ENCODE results near the gene FSTL5. TPM values are rescaled to one million over a fixed set of nuclear protein-coding genes. Genes with fewer than 3 reads are reported as not detected.
"Not testable (repeated sequence)": the region's sequence is repeated elsewhere in the genome, so short reads cannot be mapped to it uniquely, and the experiment has no call there.

Gene FSTL5
- total RNA-seq, 1 experiment from 2014 or later, result not detected

DNA sequence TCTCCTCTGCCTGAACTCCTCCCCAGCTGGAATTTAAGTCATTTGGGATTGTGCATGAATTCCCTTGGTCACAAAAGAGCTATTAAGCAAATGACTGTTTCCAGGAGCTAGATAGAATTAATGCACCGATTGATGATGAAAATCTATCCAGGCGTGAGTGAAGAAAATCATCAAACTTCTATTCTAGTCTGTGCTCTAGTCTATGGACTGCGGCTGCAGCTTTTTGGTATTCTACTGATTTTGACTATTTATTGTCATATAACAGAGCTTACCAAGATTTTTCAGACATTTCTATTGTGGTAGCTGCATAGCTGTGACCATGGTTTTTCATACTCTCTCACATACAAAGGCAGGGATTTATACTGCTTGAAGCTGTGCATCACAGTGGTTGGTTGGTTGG, 403.8 kb downstream of the FSTL5 start:
- no peaks in the 10 kb centered on the region for H3K9me3 ChIP-seq (ENCODE audit: control insufficient read depth, low read depth, low read length)
- no peaks in the 10 kb centered on the region for H3K79me1 ChIP-seq (ENCODE audit: insufficient read depth, low read depth, low read length, poor library complexity, severe bottlenecking)
- H2AFZ ChIP-seq (ENCODE audit: low read length), result no peak overlapping the region
- H3K79me2 ChIP-seq (ENCODE audit: insufficient read depth, low read length), result no peaks in the 10 kb centered on the region
- H2BK15ac ChIP-seq (ENCODE audit: low read depth, low read length), result no peak overlapping the region
- H4K5ac ChIP-seq (ENCODE audit: insufficient read length, low read depth, low read length), result no peak overlapping the region
- H2BK5ac ChIP-seq (ENCODE audit: insufficient read length, low read length), result no peak overlapping the region
- no peak overlapping the region for H3K56ac ChIP-seq (ENCODE audit: insufficient read length, low read depth, low read length)
- no peak overlapping the region for H3T11ph ChIP-seq (ENCODE audit: low read length)
- H4K8ac ChIP-seq (replicated peaks; ENCODE audit: insufficient read length, low read depth, low read length), result no peak overlapping the region
- Mint-ChIP-seq H3K27ac (peak overlapping the region in 1 of 3 experiments; percentile 14; a peak in 1 of 7 replicates), H3K27me3 (ENCODE audit: low read depth) (no peaks in the 10 kb centered on the region), H3K36me3 (ENCODE audit: insufficient read depth in 1 of 3, low read depth in 3 of 3) (no peaks in the 10 kb centered on the region), H3K9me3 (no peaks in the 10 kb centered on the region), H3K4me3 (no peak overlapping the region), H3K4me1 (no peaks in the 10 kb centered on the region)
- no peak overlapping the region for H3K18ac ChIP-seq (ENCODE audit: insufficient read length, low read depth, low read length)
- no peak overlapping the region for H3K27ac ChIP-seq (ENCODE audit: insufficient read length, low read depth, low read length)
- no peak overlapping the region for H3K4me2 ChIP-seq (ENCODE audit: insufficient read depth, insufficient read length, low read length)
- H3K4ac ChIP-seq (ENCODE audit: low read depth, low read length), result no peak overlapping the region
- H3K27me3 ChIP-seq (ENCODE audit: insufficient read depth, low read length), result no peaks in the 10 kb centered on the region
- H2BK120ac ChIP-seq (ENCODE audit: low read depth, low read length, poor library complexity, severe bottlenecking), result no peak overlapping the region
- H4K20me1 ChIP-seq (ENCODE audit: control insufficient read depth, insufficient read depth, insufficient read length), result no peaks in the 10 kb centered on the region
- H3K4me1 ChIP-seq (ENCODE audit: insufficient read depth, low read length), result no peaks in the 10 kb centered on the region
- H3K23me2 ChIP-seq (ENCODE audit: insufficient read length, low read depth, low read length, poor library complexity, severe bottlenecking), result no peaks in the 10 kb centered on the region
- H2BK12ac ChIP-seq (ENCODE audit: insufficient read length, low read depth, low read length), result no peak overlapping the region
- WGBS (ENCODE audit: extremely low coverage, insufficient read length, low lambda C conversion rate), result no CpG with 5 or more reads among the region's 3 CpGs
- H3K23ac ChIP-seq (ENCODE audit: insufficient read length, low read depth, low read length), result no peak overlapping the region
- TF ChIP-seq, protein P1, sequence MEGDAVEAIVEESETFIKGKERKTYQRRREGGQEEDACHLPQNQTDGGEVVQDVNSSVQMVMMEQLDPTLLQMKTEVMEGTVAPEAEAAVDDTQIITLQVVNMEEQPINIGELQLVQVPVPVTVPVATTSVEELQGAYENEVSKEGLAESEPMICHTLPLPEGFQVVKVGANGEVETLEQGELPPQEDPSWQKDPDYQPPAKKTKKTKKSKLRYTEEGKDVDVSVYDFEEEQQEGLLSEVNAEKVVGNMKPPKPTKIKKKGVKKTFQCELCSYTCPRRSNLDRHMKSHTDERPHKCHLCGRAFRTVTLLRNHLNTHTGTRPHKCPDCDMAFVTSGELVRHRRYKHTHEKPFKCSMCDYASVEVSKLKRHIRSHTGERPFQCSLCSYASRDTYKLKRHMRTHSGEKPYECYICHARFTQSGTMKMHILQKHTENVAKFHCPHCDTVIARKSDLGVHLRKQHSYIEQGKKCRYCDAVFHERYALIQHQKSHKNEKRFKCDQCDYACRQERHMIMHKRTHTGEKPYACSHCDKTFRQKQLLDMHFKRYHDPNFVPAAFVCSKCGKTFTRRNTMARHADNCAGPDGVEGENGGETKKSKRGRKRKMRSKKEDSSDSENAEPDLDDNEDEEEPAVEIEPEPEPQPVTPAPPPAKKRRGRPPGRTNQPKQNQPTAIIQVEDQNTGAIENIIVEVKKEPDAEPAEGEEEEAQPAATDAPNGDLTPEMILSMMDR (conservative IDR thresholded peaks at IDR 0.05), result no peak
- no peak overlapping the region for H3K14ac ChIP-seq (ENCODE audit: insufficient read depth, low read length)
- no peak overlapping the region for H4K91ac ChIP-seq (ENCODE audit: insufficient read length, low read depth, low read length)
- H2AK5ac ChIP-seq (ENCODE audit: insufficient read length, low read length), result no peak overlapping the region
- no peak for DNase-seq
- no peak overlapping the region for H2BK20ac ChIP-seq (ENCODE audit: low read depth, low read length, poor library complexity, severe bottlenecking)
- no peak overlapping the region for H3K9ac ChIP-seq (ENCODE audit: extremely low read depth, insufficient read length, low read length)

DNA sequence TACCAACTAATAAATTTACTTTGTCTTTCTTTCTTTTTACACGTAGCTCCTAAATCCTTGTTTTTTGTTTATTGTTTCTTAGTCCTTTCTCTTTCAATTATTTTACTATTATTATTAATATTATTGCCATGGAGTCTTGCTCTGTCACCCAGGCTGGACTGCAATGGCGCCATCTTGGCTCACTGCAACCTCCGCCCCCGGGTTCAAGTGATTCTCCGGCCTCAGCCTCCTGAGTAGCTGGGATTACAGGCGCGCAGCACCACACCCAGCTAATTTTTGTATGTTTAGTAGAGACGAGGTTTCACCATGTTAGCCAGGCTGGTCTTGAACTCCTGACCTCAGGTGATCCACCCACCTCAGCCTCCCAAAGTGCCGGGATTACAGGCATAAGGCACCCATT, 405.4 kb downstream of the FSTL5 start:
- H3K4ac ChIP-seq (ENCODE audit: low read depth, low read length); H2BK15ac ChIP-seq (ENCODE audit: low read depth, low read length); H2AFZ ChIP-seq (ENCODE audit: low read length); H3K9me3 ChIP-seq (ENCODE audit: control insufficient read depth, low read depth, low read length); H3K18ac ChIP-seq (ENCODE audit: insufficient read length, low read depth, low read length); H3K79me2 ChIP-seq (ENCODE audit: insufficient read depth, low read length); H3K56ac ChIP-seq (ENCODE audit: insufficient read length, low read depth, low read length); H3K4me1 ChIP-seq (ENCODE audit: insufficient read depth, low read length); H2BK5ac ChIP-seq (ENCODE audit: insufficient read length, low read length); H3K9me3 Mint-ChIP-seq; H3K4me2 ChIP-seq (ENCODE audit: insufficient read depth, insufficient read length, low read length); H2AK5ac ChIP-seq (ENCODE audit: insufficient read length, low read length); H3K4me3 Mint-ChIP-seq; H3K27me3 Mint-ChIP-seq (ENCODE audit: low read depth); H4K91ac ChIP-seq (ENCODE audit: insufficient read length, low read depth, low read length); H3K23ac ChIP-seq (ENCODE audit: insufficient read length, low read depth, low read length); H3K36me3 Mint-ChIP-seq (ENCODE audit: insufficient read depth in 1 of 3, low read depth in 3 of 3); H4K8ac ChIP-seq (replicated peaks; ENCODE audit: insufficient read length, low read depth, low read length); H3K27ac Mint-ChIP-seq; H2BK120ac ChIP-seq (ENCODE audit: low read depth, low read length, poor library complexity, severe bottlenecking); H4K20me1 ChIP-seq (ENCODE audit: control insufficient read depth, insufficient read depth, insufficient read length); H3K27me3 ChIP-seq (ENCODE audit: insufficient read depth, low read length); H2BK12ac ChIP-seq (ENCODE audit: insufficient read length, low read depth, low read length); H3K79me1 ChIP-seq (ENCODE audit: insufficient read depth, low read depth, low read length, poor library complexity, severe bottlenecking); DNase-seq; H3K27ac ChIP-seq (ENCODE audit: insufficient read length, low read depth, low read length); H2BK20ac ChIP-seq (ENCODE audit: low read depth, low read length, poor library complexity, severe bottlenecking); H4K5ac ChIP-seq (ENCODE audit: insufficient read length, low read depth, low read length); H3T11ph ChIP-seq (ENCODE audit: low read length); H3K23me2 ChIP-seq (ENCODE audit: insufficient read length, low read depth, low read length, poor library complexity, severe bottlenecking); H3K4me1 Mint-ChIP-seq; H3K14ac ChIP-seq (ENCODE audit: insufficient read depth, low read length); H3K9ac ChIP-seq (ENCODE audit: extremely low read depth, insufficient read length, low read length): not testable (repeated sequence)
- WGBS (ENCODE audit: extremely low coverage, insufficient read length, low lambda C conversion rate), result no CpG with 5 or more reads among the region's 9 CpGs

Measured in H9 (cell line).